NT2/D1 (cell line): ENCODE data around the gene RYR3.

ENCODE experiments used
- SUZ12 ChIP-seq: IDR thresholded peaks from 2 replicates; pipeline ENCODE4 v1.6.1; 2011; ENCODE audit not compliant: insufficient read length, insufficient read depth; ENCODE audit errors: extremely low read depth
- YY1 ChIP-seq: IDR thresholded peaks from 2 replicates; pipeline ENCODE4 v1.6.1; 2011; ENCODE audit not compliant: insufficient read length, insufficient read depth
- ZNF274 ChIP-seq: IDR thresholded peaks from 2 replicates; pipeline ENCODE4 v1.6.1; 2011; ENCODE audit warnings: mild to moderate bottlenecking, low read depth, low read length

GRCh38 chr15:33768670-33769190 is 458.0 kb downstream of the RYR3 start:
- TF ChIP-seq ZNF274 (no peak), YY1 (no peak), SUZ12 (no peak)
